ENCODE measurements around the gene PRPSAP1. TPM values are rescaled to one million over a fixed set of nuclear protein-coding genes. Genes with fewer than 3 reads are reported as not detected.

PRPSAP1 gene
- total RNA-seq (2022; extraction: Qiagen RNA extraction; ENCODE audit: low read depth): 54.1 to 68.2 TPM (median 61.5 TPM) in 5 replicates

DNA sequence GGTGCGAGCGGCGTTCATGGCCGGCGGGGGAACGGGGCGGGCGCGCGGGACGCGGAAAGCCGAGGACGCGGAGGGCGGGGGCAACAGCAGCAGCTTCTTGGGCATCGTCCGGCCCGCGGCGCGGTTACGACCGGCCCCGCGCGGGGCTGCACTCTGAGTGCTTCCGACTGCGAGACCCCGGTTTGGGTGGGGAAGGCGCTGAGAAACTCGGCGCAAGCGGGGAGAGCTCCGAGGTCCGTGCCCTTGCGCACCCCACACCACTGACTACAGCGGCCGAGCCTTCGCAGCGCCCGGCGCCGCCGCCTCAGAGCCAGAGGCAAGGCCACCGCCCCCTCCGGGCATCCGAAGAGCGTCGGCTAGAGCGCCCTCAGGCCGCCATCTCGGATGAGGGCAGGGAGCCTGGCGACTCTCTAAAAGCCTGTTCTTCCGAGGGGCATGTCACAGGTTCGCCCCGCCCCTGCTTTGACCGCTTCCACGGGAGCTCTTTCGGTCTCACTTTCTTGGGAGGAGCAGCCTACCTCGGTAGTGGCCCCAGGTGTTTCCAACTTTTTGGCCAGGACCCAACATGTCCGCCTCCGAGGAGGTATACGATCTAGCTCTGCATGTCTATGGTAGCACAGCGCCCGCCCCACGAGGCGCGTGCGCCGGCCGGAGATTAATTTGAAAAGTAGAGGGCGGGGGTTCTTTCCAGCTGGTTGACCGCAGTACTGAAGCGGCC, at the start of gene PRPSAP1:
Gene PRPSAP1, minus strand, starts transcription at position 318 of the 718 bp plus-strand sequence. Its CDS starts 213 bp downstream, at position 105.

GRCh38 chr17:76384222-76384986, 30.7 kb upstream of the PRPSAP1 start, which contains the start of gene SPHK1:
Gene SPHK1, plus strand, starts transcription at chr17:76384609. Its CDS starts 1,036 bp downstream, at chr17:76385645.

DNA sequence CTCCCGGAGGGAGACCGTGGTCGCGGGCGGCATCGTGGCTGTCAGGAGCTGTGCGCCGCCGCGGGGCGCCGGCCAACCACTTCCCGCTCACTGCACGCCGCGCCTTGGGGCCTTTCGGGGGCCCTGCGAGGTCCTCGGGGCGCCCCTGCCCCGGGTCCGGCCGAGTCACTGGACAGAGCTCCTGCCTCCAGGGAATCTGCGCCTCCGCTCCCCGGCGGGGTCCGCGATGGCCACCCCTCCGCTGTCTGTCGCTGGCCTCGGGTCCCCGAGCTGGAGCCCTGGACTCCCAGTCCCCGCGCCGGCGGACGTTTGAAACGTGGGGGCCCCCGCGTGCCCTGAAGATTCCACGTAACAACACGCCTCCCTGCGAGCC, 45.8 kb downstream of the PRPSAP1 start, which contains the start of gene QRICH2:
Gene QRICH2, minus strand, starts transcription at position 311 of the 373 bp plus-strand sequence. Its CDS starts 278 bp downstream, at position 33.

DNA sequence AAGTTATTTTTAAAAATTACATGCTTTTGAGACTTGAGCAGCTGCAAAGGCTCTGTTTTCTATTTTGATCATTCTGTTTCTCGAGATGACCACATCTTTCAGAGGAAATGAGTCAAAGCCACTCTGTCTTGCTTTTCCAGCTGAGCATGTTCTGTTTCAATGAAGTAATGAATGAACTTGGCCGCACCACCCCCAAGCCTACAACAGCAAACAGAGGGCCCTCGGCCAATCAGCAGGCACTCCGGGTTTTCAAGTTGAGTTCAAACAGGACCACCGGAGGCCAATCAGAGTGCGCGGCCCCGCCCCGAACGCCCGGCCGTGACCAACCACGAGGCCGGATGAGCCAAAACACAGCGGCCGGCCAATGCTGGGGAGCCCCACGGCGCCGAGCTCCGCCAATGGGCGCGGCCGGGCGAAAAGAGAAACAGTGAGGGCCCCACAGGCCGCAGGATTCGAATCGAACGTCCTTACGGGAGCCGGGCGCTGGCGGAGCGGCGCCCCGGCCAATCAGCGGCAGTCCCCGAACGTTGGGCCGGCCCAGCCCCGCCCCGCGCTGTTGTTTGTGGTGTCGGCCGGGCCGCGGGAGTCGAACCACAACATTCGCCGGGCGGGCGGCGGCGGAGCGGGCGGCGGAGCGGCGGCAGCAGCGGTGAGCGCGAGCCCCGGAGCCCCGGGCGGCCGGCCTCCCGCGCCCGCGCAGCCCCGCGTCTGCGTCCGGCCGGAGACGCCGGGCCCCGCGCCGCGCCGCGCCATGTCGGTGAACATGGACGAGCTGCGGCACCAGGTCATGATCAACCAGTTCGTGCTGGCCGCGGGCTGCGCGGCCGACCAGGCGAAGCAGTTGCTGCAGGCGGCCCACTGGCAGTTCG, 88.7 kb downstream of the PRPSAP1 start, which contains the start of gene UBALD2:
Gene UBALD2, plus strand, starts transcription at position 594 of the 869 bp plus-strand sequence. Its CDS starts 158 bp downstream, at position 752.

Other genes with a start within 250 kb of the PRPSAP1 start
- gene FOXJ1, start 212.7 kb downstream of the PRPSAP1 start, total RNA-seq (2022; extraction: Qiagen RNA extraction; ENCODE audit: low read depth): 0.38 to 0.71 TPM (median 0.55 TPM) in 5 replicates
- 8.0 to 10.1 TPM (median 8.6 TPM) in 5 replicates for gene RNF157, start 113.4 kb downstream of the PRPSAP1 start, total RNA-seq (2022; extraction: Qiagen RNA extraction; ENCODE audit: low read depth)
- gene UBALD2, start 88.6 kb downstream of the PRPSAP1 start, total RNA-seq (2022; extraction: Qiagen RNA extraction; ENCODE audit: low read depth): 47.5 to 118 TPM (median 102 TPM) in 5 replicates
- 0.31 to 1.5 TPM (median 1.4 TPM) in 5 replicates for gene QRICH2, start 45.6 kb downstream of the PRPSAP1 start, total RNA-seq (2022; extraction: Qiagen RNA extraction; ENCODE audit: low read depth)
- gene SPHK1, start 30.7 kb upstream of the PRPSAP1 start, total RNA-seq (2022; extraction: Qiagen RNA extraction; ENCODE audit: low read depth): 31.3 to 55.5 TPM (median 45.6 TPM) in 5 replicates
- 20.6 to 35.0 TPM (median 33.9 TPM) in 5 replicates for gene UBE2O, start 99.2 kb upstream of the PRPSAP1 start, total RNA-seq (2022; extraction: Qiagen RNA extraction; ENCODE audit: low read depth)
- gene AANAT, start 113.7 kb upstream of the PRPSAP1 start, total RNA-seq (2022; extraction: Qiagen RNA extraction; ENCODE audit: low read depth): 0.29 to 0.51 TPM (median 0.37 TPM) in 4 of 5 replicates, not detected in the other
- gene RHBDF2, start 147.5 kb upstream of the PRPSAP1 start, total RNA-seq (2022; extraction: Qiagen RNA extraction; ENCODE audit: low read depth): 38.4 to 72.8 TPM (median 67.5 TPM) in 5 replicates
- gene CYGB, start 183.8 kb upstream of the PRPSAP1 start, total RNA-seq (2022; extraction: Qiagen RNA extraction; ENCODE audit: low read depth): 0.81 to 1.4 TPM (median 1.1 TPM) in 5 replicates
- not detected in 5 replicates for gene PRCD, start 186.1 kb upstream of the PRPSAP1 start, total RNA-seq (2022; extraction: Qiagen RNA extraction; ENCODE audit: low read depth)
- gene ST6GALNAC2, start 231.9 kb upstream of the PRPSAP1 start, total RNA-seq (2022; extraction: Qiagen RNA extraction; ENCODE audit: low read depth): 0.21 to 0.98 TPM (median 0.60 TPM) in 5 replicates